Posterior cingulate gyrus (tissue), 11 donors: ENCODE measurements around the gene SHROOM2.
A peak's percentile ranks its signal among the peaks of the same experiment; 100 is the strongest.
"Not testable (repeated sequence)": the region's sequence is repeated elsewhere in the genome, so short reads cannot be mapped to it uniquely, and the experiment has no call there.

Experiments used
- DNase-seq, 10 donors: peaks; one replicate each; pipeline versions ENCODE4 v3.0.0 to v3.0.0-alpha.2; 2020 to 2021; ENCODE audit warnings: mixed read lengths in 3 of 10
- intact Hi-C: fragments of 100-400 bp; cut with DNase I; formaldehyde crosslinking; loops from one replicate; pipeline ENCODE4 v1.15.1; 2023

The SHROOM2 gene

GRCh38 chrX:9829308-9830267, 43.4 kb downstream of the SHROOM2 start:
- DNase-seq = peak in 1 of 10 donors; percentile 26
- intact Hi-C loops = no loop called here

GRCh38 chrX:9832811-9833210, 46.6 kb downstream of the SHROOM2 start:
- intact Hi-C loops = no loop called here

GRCh38 chrX:9835585-9836210, 49.5 kb downstream of the SHROOM2 start:
- peak in 1 of 10 donors; percentile 62 for DNase-seq
- intact Hi-C loops = no loop called here

More at GRCh38 chrX:9832811-9833210, 46.6 kb downstream of the SHROOM2 start:
- peak in 1 of 10 donors; percentile 4 for DNase-seq

GRCh38 chrX:9842541-9842940, 56.3 kb downstream of the SHROOM2 start:
- intact Hi-C loops = no loop called here
- peak in 1 of 10 donors; percentile 40 for DNase-seq

GRCh38 chrX:9844936-9845577, 58.8 kb downstream of the SHROOM2 start:
- DNase-seq = peak in 1 of 10 donors; percentile 11
- intact Hi-C loops = no loop called here

GRCh38 chrX:9845578-9845952, 59.3 kb downstream of the SHROOM2 start:
- peak in 1 of 10 donors; percentile 20 for DNase-seq
- intact Hi-C loops = no loop called here

- peak in 1 of 10 donors; percentile 30 for DNase-seq
- intact Hi-C loops = no loop called here
These were observed 60.4 kb downstream of the SHROOM2 start for GRCh38 chrX:9846631-9847030.

GRCh38 chrX:9847071-9847470, 60.8 kb downstream of the SHROOM2 start:
- intact Hi-C loops = no loop called here
- DNase-seq = peak in 1 of 10 donors; percentile 45

GRCh38 chrX:9848718-9849479, 62.7 kb downstream of the SHROOM2 start:
- peak in 1 of 10 donors; percentile 37 for DNase-seq
- intact Hi-C loops = no loop called here

GRCh38 chrX:9851890-9852289, 65.7 kb downstream of the SHROOM2 start:
- intact Hi-C loops = no loop called here
- DNase-seq = no peak

GRCh38 chrX:9853307-9853706, 67.1 kb downstream of the SHROOM2 start:
- intact Hi-C loops = no loop called here

GRCh38 chrX:9855561-9856283, 69.5 kb downstream of the SHROOM2 start:
- DNase-seq = peak in 1 of 10 donors; percentile 43
- intact Hi-C loops = no loop called here

More at GRCh38 chrX:9853307-9853706, 67.1 kb downstream of the SHROOM2 start:
- no peak for DNase-seq

- intact Hi-C loops = no loop called here
- DNase-seq = peak in 1 of 10 donors; percentile 35
These were observed 70.4 kb downstream of the SHROOM2 start for GRCh38 chrX:9856588-9856987.

- intact Hi-C loops = no loop called here
- DNase-seq = no peak
These were observed 71.6 kb downstream of the SHROOM2 start for GRCh38 chrX:9857575-9858474.

GRCh38 chrX:9858684-9859083, 72.5 kb downstream of the SHROOM2 start:
- DNase-seq, intact Hi-C loops: not testable (repeated sequence)

- intact Hi-C loops = no loop called here
- DNase-seq = no peak
These were observed 73.7 kb downstream of the SHROOM2 start for GRCh38 chrX:9859711-9860555.

GRCh38 chrX:9860826-9861225, 74.6 kb downstream of the SHROOM2 start:
- no peak for DNase-seq
- intact Hi-C loops = no loop called here

GRCh38 chrX:9861711-9862110, 75.5 kb downstream of the SHROOM2 start:
- no peak for DNase-seq
- intact Hi-C loops = no loop called here
